IMR-90 (cell line): ENCODE data around the gene ACSS2.

Experiments used
- POLR2A ChIP-seq: IDR thresholded peaks from 2 replicates; pipeline ENCODE4 v1.6.1; 2012; ENCODE audit warnings: mild to moderate bottlenecking, low read depth, low read length
- RFX5 ChIP-seq: IDR thresholded peaks from 2 replicates; pipeline ENCODE4 v1.8.0; 2012; ENCODE audit warnings: low read depth, mild to moderate bottlenecking, low read length, moderate library complexity
- TF ChIP-seq, protein P1 (sequence below): conservative IDR thresholded peaks from 2 replicates; pipeline ENCODE4 v1.5.1; 2012; ENCODE audit warnings: mild to moderate bottlenecking, low read depth, low read length, improper control_type of control experiment

DNA sequence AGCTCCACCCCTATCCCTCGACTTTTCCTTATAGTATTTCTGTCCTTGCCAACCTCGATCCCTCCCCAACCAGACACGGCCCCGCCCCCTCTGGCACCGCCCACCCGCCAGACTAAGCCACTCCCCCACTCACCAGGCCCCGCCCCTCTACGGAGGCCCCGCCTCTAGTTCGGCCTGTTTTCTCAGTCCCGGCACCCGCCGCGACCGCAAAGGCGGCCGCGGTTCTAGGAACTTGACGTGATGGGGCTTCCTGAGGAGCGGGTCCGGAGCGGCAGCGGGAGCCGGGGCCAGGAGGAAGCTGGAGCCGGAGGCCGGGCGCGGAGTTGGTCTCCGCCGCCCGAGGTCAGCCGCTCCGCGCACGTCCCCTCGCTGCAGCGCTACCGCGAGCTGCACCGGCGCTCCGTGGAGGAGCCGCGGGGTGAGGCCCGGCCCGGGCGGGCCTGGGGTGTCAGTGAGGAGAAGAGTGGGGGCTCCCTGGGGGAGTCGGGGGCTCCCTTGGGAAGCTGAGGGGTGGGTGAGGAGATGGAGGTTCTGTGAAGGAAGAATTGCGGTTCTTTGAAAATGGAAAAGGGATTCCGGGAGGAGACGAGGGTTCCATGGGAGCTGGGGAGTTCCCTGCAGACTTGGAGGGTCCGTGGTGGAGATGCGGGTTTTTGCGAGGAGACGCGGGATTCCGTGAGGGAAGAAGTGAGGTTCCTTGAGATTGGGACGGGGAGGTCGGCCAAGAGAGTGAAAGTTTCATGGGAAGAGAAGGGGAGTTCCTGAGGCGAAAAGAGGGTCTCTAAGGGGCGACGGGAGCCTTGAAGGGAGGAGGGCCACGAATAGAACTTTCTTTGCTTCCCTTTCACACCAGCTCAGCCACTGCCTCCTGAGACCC, at the start of gene ACSS2:
- TF ChIP-seq, protein P1, sequence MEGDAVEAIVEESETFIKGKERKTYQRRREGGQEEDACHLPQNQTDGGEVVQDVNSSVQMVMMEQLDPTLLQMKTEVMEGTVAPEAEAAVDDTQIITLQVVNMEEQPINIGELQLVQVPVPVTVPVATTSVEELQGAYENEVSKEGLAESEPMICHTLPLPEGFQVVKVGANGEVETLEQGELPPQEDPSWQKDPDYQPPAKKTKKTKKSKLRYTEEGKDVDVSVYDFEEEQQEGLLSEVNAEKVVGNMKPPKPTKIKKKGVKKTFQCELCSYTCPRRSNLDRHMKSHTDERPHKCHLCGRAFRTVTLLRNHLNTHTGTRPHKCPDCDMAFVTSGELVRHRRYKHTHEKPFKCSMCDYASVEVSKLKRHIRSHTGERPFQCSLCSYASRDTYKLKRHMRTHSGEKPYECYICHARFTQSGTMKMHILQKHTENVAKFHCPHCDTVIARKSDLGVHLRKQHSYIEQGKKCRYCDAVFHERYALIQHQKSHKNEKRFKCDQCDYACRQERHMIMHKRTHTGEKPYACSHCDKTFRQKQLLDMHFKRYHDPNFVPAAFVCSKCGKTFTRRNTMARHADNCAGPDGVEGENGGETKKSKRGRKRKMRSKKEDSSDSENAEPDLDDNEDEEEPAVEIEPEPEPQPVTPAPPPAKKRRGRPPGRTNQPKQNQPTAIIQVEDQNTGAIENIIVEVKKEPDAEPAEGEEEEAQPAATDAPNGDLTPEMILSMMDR: no peak
- TF ChIP-seq RFX5 (no peak), POLR2A (peak; percentile 65; the same call in 1 of the 2 replicates)
